Cardiac muscle cell (in vitro differentiated cells and primary cell): ENCODE measurements around the gene FAF2. TPM values are rescaled to one million over a fixed set of nuclear protein-coding genes. Genes with fewer than 3 reads are reported as not detected.

ENCODE experiments used
- DNase-seq, 2 donors: peaks; one replicate each; pipeline versions ENCODE4 v3.0.0 to v3.0.0-alpha.2; 2010 to 2017; ENCODE audit warnings: low read depth in 1 of 2, low spot score in 1 of 2
- H3K27ac ChIP-seq: fragments of 200-600 bp; sonication (generic); 2 replicates; pipeline ENCODE4 v1.5.1; 2016
- H3K27me3 ChIP-seq: fragments of 200-600 bp; sonication (generic); 2 replicates; pipeline ENCODE4 v1.6.0; 2016; ENCODE audit warnings: control low read depth
- H3K36me3 ChIP-seq: fragments of 200-600 bp; sonication (generic); 2 replicates; pipeline ENCODE4 v1.5.1; 2016; ENCODE audit warnings: control low read depth
- H3K4me1 ChIP-seq: fragments of 200-600 bp; sonication (generic); 2 replicates; pipeline ENCODE4 v1.8.1; 2017; ENCODE audit warnings: low read depth, mild to moderate bottlenecking, mixed run types
- H3K4me3 ChIP-seq: fragments of 200-600 bp; sonication (generic); 2 replicates; pipeline ENCODE4 v1.5.1; 2016; ENCODE audit warnings: mild to moderate bottlenecking
- H3K9me3 ChIP-seq: fragments of 200-600 bp; sonication (generic); 2 replicates; pipeline ENCODE4 v1.5.1; 2017; ENCODE audit warnings: low read depth, mild to moderate bottlenecking, control low read depth
- CTCF ChIP-seq: IDR thresholded peaks from 2 replicates; pipeline ENCODE4 v1.5.1; 2012; ENCODE audit warnings: low read depth, mild to moderate bottlenecking, low read length
- polyA plus RNA-seq: library from polyadenylated mRNA; unstranded; fragments of >200 nt; fragmentation: Nextera tagmentation; extraction: Ambion mirVana; gene quantifications from 2 replicates; pipeline ENCODE4 v1.2.1, GENCODE V29; 2016
- total RNA-seq: library from RNA; depleted of rRNA; stranded (reverse); fragments of >200 nt; gene quantifications from 2 replicates; pipeline ENCODE4 v1.2.3, GENCODE V29; 2016

The FAF2 gene
- total and polyA plus RNA-seq, 2 experiments from 2014 or later: 26.1 to 29.0 TPM

- Histone ChIP-seq H3K4me3 (no peak overlapping the region), H3K27me3 (no peaks in the 10 kb centered on the region), H3K9me3 (no peaks in the 10 kb centered on the region), H3K36me3 (no peaks in the 10 kb centered on the region), H3K27ac (no peak overlapping the region), H3K4me1 (no peaks in the 10 kb centered on the region)
- no peak for TF ChIP-seq CTCF
- no peak for DNase-seq
These were observed 24.0 kb upstream of the FAF2 start for GRCh38 chr5:176424181-176424580.

GRCh38 chr5:176425138-176425537 lies 23.0 kb upstream of the FAF2 start:
- no peak overlapping the region for H3K4me3 ChIP-seq
- no peak for TF ChIP-seq CTCF
- no peak for DNase-seq

GRCh38 chr5:176425791-176426190 lies 22.4 kb upstream of the FAF2 start:
- TF ChIP-seq CTCF: no peak
- H3K4me3 ChIP-seq: no peak overlapping the region
- H3K27ac ChIP-seq: no peak overlapping the region
- H3K36me3 ChIP-seq: no peaks in the 10 kb centered on the region
- DNase-seq: no peak
- H3K27me3 ChIP-seq: no peaks in the 10 kb centered on the region
- H3K9me3 ChIP-seq: no peaks in the 10 kb centered on the region
- H3K4me1 ChIP-seq: no peaks in the 10 kb centered on the region

More at GRCh38 chr5:176425138-176425537, 23.0 kb upstream of the FAF2 start:
- no peak overlapping the region for H3K27ac ChIP-seq
- H3K36me3 ChIP-seq: no peaks in the 10 kb centered on the region
- no peaks in the 10 kb centered on the region for H3K4me1 ChIP-seq
- H3K27me3 ChIP-seq: no peaks in the 10 kb centered on the region
- no peaks in the 10 kb centered on the region for H3K9me3 ChIP-seq

GRCh38 chr5:176426876-176427275 lies 21.3 kb upstream of the FAF2 start:
- Histone ChIP-seq H3K4me3 (no peak overlapping the region), H3K36me3 (no peaks in the 10 kb centered on the region), H3K9me3 (no peaks in the 10 kb centered on the region), H3K27me3 (no peaks in the 10 kb centered on the region), H3K27ac (no peak overlapping the region), H3K4me1 (no peaks in the 10 kb centered on the region)
- no peak for DNase-seq
- TF ChIP-seq CTCF: no peak

GRCh38 chr5:176427971-176428370 lies 20.2 kb upstream of the FAF2 start:
- Histone ChIP-seq H3K9me3 (no peaks in the 10 kb centered on the region), H3K27me3 (no peaks in the 10 kb centered on the region), H3K36me3 (no peaks in the 10 kb centered on the region), H3K4me3 (no peak overlapping the region), H3K4me1 (no peaks in the 10 kb centered on the region), H3K27ac (no peak overlapping the region)
- TF ChIP-seq CTCF: no peak
- DNase-seq: no peak

- Histone ChIP-seq H3K9me3 (no peaks in the 10 kb centered on the region), H3K4me1 (no peaks in the 10 kb centered on the region), H3K27me3 (no peaks in the 10 kb centered on the region), H3K36me3 (no peaks in the 10 kb centered on the region), H3K27ac (no peak overlapping the region), H3K4me3 (no peak overlapping the region)
- TF ChIP-seq CTCF: no peak
- no peak for DNase-seq
These were observed 18.2 kb upstream of the FAF2 start for GRCh38 chr5:176429972-176430371.
